GM21619 (cell line): Measurements from ENCODE around the gene CHRNG.

ENCODE experiments used
- ATAC-seq: cut with Tn5 transposase; IDR thresholded peaks from one replicate; pipeline ENCODE4 v1.9.1; 2021; ENCODE audit not compliant: unreplicated experiment

Gene CHRNG

GRCh38 chr2:232504438-232504837 lies 35.1 kb upstream of the CHRNG start:
- no peak for ATAC-seq

GRCh38 chr2:232505856-232506255 lies 33.6 kb upstream of the CHRNG start:
- ATAC-seq: no peak

- ATAC-seq: no peak
These were observed 32.8 kb upstream of the CHRNG start for GRCh38 chr2:232506709-232507108.

GRCh38 chr2:232508251-232508650 lies 31.2 kb upstream of the CHRNG start:
- no peak for ATAC-seq

GRCh38 chr2:232511336-232511890 lies 28.1 kb upstream of the CHRNG start:
- no peak for ATAC-seq

GRCh38 chr2:232512602-232513001 lies 26.9 kb upstream of the CHRNG start:
- ATAC-seq: no peak

- no peak for ATAC-seq
These were observed 26.1 kb upstream of the CHRNG start for GRCh38 chr2:232513353-232513752.

- ATAC-seq: no peak
These were observed 23.9 kb upstream of the CHRNG start for GRCh38 chr2:232515639-232516038.

- ATAC-seq: no peak
These were observed 22.9 kb upstream of the CHRNG start for GRCh38 chr2:232516551-232516950.

GRCh38 chr2:232518844-232519243 lies 20.6 kb upstream of the CHRNG start:
- ATAC-seq: no peak

GRCh38 chr2:232519581-232520438 lies 19.7 kb upstream of the CHRNG start, which contains the start of gene PRSS56:
PRSS56 (plus strand) TSS chr2:232520388; CDS start chr2:232520599, 211 bp downstream.
- no peak for ATAC-seq

GRCh38 chr2:232520489-232520888 lies 19.0 kb upstream of the CHRNG start:
- no peak for ATAC-seq

- no peak for ATAC-seq
These were observed 18.4 kb upstream of the CHRNG start for GRCh38 chr2:232521098-232521497.

GRCh38 chr2:232521959-232522622 lies 17.4 kb upstream of the CHRNG start:
- ATAC-seq: no peak

GRCh38 chr2:232522623-232523401 lies 16.7 kb upstream of the CHRNG start:
- ATAC-seq: no peak

- no peak for ATAC-seq
These were observed 16.1 kb upstream of the CHRNG start for GRCh38 chr2:232523402-232523681.

GRCh38 chr2:232523682-232524597 lies 15.6 kb upstream of the CHRNG start:
- no peak for ATAC-seq

GRCh38 chr2:232524771-232525170 lies 14.7 kb upstream of the CHRNG start:
- no peak for ATAC-seq

GRCh38 chr2:232525199-232525598 lies 14.3 kb upstream of the CHRNG start:
- ATAC-seq: no peak

- ATAC-seq: no peak
These were observed 13.6 kb upstream of the CHRNG start, which contains the start of gene CHRND for GRCh38 chr2:232525791-232526371. CHRND (plus strand) TSS chr2:232526160; CDS start chr2:232526216, 56 bp downstream.
